Stimulated activated CD4-positive, alpha-beta T cell treated with anti-CD3 and anti-CD28 coated beads, TNF-alpha, amount 100 ng/mL, for 48 hours (primary cell): ENCODE results near the gene WWTR1.
A peak's percentile ranks its signal among the peaks of the same experiment; 100 is the strongest.

Experiments
- DNase-seq, 3 donors: peaks; one replicate each; pipeline ENCODE4 v3.0.0-alpha.2; 2020; ENCODE audit warnings: low read depth in 3 of 3

The WWTR1 gene

GRCh38 chr3:149534671-149535332 lies 123.0 kb downstream of the WWTR1 start:
- DNase-seq, result no peak

DNA sequence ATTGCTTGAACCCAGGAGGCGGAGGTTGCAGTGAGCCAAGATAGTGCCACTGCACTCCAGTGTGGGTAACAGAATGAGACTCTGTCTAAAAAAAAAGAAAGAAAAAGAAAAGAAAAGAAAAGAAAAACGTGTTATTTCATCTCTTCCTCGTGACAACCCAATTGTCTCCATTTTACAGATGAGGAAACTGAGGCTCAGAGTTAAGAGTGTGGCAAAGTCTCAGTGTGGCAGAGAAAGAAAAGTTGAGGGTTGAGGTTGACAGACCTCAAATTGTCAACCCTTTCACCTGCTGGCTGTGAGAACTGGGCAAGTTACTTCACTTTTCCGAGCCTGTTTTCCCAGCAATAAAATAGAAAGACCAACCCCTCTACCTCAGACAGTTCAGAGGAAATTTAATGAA lies 123.7 kb downstream of the WWTR1 start:
- no peak for DNase-seq

DNA sequence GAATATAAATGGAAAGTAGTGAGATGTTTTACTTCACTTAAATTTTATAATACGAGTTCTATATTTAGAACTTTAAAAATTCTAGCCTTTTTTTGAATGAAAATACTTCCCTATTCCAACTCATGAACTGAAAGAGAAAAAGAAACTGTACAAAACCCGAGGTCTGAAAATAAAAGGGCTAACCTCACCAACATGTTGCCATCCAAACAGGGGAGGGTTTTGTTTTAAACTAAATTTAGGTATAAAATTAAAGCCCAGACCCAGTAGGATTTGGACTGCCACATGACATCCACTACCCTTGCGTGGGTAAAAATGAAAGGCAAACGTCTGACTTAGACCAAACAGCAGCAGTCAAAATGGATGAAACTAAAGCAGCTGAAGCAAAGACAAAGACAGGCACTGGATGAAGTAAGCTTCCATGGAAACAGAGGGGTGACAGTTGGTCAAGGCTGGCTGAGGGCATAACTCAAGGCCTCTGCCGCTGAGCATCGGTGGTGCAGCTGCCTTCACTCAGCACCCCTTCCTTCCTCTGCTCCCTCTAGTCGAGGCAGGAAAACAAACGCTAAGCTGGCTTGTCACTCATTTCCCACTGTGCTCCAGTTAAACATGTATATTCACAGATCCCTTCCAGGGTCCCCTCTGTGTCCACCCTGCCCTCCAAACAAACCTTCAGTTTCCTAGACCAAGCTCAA lies 125.2 kb downstream of the WWTR1 start:
- no peak for DNase-seq

DNA sequence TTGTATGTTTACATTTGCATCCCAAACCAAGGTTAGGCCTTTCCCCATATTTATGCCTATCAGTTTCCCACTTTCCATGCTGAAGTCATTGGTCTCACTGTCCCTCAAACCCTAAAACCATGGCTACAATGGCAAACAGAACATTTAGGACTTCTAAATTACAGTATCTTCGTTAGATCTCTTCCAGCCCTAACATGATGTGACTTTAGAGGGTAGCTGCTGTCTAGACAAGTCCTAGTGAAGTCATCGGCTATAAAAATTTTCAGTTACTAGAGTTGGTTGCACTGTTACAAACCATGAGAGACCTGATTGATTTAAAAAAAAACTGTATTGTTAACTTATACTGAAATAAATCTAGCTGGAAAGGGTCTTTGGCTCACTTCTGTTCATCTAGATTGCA lies 128.7 kb downstream of the WWTR1 start:
- DNase-seq, result no peak

GRCh38 chr3:149528340-149528650 lies 129.5 kb downstream of the WWTR1 start:
- DNase-seq, result no peak

- no peak for DNase-seq
Observed at GRCh38 chr3:149527531-149528339, 130.1 kb downstream of the WWTR1 start.

DNA sequence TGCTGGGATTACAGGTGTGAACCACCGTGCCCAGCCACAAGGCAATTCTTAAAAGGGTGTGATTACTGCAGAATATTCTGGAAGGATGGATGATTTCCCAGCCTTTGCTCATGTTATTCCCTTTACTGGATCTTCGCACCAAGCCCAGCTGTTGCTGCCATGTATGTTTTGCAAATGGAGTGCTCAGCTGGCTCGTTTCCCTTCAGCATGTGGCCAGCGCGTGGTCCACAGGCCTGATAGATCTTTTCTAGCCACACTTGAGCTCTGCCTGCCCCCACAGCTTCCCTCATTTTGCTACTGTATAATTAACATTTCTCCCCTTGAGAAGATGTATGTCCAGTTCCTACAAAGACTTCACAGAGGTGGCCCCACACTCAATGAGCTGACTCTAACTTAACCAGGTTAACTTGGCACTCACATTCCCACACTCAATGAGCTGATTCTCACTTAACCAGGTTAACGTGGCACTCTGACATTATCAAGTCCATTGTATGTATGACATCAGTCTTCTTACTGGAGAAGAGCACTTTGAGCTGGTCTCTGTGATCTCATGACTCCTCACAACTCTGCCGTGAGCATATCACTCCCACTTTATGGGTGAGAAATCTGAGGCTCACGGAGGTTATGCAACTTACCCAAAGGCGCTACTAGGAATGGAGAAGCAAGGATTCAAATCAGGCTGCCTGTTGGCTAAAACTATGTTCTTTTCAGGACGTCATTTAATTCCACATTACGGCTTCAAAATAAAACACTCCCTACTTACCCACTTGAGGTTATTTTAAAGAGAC lies 134.1 kb downstream of the WWTR1 start:
- DNase-seq, result no peak

DNA sequence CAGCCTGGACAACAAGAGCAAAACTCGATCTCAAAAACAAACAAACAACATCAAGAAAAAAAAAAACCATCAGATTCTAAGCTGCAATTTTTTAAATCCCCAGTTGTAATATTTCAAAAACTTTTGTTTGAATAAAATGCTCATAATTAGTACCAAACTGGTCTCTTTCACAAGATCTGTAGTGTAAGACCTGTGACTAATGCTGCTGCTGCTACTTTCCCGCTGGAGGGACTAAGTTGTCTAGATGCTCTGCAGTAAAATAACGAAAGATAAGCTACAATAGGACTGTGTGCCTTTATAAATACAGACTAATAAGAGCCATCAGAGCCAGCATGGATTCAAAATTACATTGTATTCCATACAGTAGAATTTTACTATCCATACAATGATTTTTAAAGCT lies 137.9 kb downstream of the WWTR1 start:
- DNase-seq, result no peak

- no peak for DNase-seq
Observed at GRCh38 chr3:149516920-149517319, 140.9 kb downstream of the WWTR1 start.

DNA sequence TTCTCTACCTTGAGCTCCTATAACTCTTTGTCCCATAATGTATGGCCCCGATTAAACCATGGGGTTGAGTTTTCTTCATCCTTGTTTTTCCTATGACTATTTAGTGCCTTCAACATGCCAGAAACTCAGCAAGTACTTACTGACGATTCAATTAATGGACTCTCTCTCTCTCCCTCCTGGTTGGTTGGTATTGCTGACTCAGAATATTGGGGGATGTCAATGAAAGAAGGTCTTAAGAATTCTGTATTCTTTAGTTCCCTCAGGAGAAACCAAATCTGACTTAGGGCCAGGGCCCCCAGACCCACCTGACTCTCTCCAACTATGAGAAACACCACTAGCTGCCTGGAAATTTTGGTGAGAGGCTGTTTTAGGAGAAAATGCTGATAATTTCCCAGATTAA lies 142.6 kb downstream of the WWTR1 start:
- DNase-seq, result no peak

- no peak for DNase-seq
Observed at GRCh38 chr3:149514471-149514870, 143.4 kb downstream of the WWTR1 start.

GRCh38 chr3:149512073-149512782 lies 145.6 kb downstream of the WWTR1 start:
- DNase-seq, result peak in 1 of 3 donors; percentile 9

DNA sequence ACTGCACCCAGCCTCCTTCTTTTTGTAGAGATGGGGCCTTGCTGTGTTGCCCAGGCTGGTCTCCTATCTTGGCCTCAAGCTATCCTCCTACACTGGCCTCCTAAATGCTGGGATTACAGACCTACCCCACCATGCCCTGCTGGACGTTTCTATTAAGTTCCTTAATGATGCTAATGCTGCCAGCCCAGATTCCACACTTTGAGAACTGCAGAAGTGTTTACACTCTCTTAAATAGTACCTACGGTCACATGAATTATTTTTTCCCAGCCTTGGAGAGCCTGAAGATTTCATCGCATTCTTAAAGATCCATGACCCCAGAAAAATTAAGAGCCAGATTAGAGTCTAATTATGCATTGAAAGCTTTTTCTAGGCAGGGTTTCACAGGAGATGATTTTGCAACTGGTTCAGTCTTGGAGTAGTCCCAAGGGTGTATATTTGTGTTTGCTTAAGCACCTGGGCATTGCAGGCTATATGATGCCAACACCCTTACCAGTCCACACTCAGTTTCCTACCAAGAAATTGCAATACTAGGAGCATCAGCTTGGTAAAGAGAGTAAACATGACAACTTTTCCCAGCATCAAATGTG lies 146.7 kb downstream of the WWTR1 start:
- DNase-seq, result no peak

DNA sequence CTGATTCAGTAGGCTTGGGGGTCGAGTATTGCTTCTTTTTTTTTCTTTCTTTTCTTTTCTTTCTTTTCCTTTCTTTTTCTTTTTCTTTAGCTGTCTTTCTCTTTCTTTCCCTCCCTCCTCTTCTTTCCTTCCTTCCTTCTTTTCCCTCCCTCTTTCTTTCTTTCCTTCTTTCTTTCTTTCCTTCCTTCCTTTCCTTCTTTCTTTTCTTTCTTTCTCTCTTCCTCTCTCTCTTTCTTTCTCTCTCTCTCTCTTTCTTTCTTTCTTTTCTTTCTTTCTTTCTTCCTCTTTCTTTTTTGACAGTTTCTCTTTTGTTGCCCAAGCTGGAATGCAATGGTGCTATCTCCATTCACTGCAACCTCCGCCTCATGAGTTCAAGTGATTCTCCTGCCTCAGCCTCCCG lies 147.3 kb downstream of the WWTR1 start:
- DNase-seq, result no peak

DNA sequence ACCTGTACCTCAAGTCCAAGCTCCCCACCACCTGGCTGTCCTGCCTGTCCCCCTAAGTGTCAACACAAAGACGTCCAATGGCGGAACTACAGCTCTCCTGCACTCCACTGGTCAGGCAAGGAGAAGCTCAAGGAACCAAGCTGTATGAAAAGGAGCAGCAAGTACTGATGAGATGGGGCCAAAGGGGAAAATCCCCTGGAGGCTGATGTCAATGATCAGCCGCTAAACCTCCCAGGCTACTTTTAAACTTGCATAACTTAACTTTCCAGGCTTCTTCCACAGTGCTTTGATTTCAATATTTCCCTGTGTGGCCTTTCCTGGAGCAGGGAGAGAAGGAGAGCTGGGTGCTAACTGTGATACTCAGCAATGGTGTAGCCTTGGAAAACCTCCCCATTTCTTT lies 148.3 kb downstream of the WWTR1 start:
- no peak for DNase-seq

DNA sequence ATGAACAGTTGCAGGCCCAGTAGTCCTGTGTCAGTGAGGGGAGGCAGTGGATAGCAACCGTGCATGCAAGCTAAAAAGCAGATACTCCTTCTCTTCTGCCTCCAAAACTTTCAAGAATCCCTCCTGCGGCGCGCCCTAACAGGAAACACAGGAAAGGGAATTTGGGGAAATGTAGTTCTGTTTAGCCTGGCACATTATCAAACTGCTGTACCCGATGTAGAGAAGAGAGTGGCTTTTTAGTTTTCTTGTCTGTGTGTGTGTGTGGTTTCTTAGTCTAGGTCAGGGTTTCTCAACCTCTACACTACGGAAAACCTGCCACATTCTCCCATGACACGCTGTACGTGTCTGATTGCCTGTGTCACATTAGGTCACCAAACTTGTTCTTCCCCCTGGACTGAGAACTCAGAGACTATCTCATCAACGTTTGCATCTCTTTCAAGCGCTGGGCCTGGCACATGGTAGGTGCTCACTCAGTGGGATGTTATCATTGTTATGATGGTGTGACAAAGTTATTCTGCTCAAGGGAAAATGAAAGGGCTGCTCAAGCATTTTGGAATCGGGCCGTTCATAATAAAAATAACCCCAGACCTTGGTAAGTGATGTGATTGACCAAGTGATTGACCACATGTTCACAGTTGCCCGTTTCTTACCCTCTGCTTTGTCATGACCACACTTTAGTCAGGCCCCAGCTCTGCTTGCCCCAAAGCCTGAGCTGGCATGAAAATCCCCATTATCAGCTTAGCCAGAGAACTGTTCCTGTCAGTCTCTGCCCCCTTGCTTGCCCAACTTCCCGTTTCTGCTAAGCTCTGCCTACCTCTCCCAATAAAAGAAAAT lies 150.1 kb downstream of the WWTR1 start:
- no peak for DNase-seq

GRCh38 chr3:149506965-149507364 lies 150.9 kb downstream of the WWTR1 start:
- DNase-seq, result no peak

DNA sequence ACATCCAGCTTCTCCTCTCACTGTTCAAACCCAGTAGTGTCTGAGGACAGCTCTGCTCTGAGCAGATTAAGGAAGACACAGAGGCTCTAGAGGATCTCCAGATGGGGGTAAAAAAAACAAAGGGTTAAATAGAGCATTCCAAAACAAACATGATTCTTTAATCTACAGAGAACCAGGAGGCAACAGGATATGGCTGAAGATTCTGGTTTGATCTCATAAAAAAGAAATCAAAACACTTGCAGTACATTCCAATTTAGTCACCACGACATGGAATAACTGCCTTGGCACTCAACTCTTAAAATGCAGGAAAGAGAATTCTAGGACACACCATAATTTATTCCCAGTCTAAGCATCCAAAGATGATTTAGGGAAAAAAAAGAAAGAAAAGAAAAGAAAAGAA lies 151.3 kb downstream of the WWTR1 start:
- DNase-seq, result no peak

DNA sequence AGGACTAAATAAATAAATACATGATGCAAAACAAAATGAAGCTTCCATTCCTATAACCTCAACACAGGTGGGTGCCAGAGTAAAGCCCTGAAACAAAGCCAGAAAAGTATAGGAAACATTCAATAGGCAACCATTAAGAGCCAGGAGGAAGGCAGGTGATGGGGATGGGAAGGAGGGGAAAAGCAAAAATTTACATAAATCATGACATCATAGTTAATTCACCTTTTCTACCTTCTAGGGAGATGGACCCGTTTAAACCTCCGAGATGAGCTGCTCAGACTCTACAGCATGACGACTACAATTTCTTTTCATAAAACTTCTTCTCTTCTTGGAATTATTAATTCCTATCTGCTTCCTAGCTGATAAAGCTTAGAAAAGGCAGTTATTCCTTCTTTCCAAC lies 155.4 kb downstream of the WWTR1 start:
- DNase-seq, result no peak

DNA sequence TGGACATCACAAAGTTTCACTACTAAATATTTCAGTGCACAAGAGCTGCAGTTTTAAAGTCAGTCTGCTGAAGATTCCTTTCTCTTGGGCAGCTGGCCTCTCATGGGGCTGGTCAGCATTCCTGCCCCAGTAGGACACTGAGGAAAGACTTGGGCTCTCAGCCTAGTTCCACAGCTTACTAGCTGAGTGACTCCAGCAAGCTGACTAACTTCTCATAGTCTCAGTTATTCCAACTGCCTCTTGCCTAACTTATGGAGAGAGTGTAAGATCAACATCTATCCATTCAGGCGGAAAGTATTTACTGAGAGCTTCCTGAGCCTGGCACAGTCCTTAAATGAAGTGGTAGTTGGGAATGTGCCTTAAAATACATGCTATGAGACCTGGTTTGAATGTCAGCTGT lies 156.3 kb downstream of the WWTR1 start:
- no peak for DNase-seq
